ENCODE data around the gene GTF3C5. TPM values are rescaled to one million over a fixed set of nuclear protein-coding genes. Genes with fewer than 3 reads are reported as not detected.
A peak's percentile ranks its signal among the peaks of the same experiment; 100 is the strongest.

The GTF3C5 gene
- polyA plus RNA-seq, 1 of the 3 experiments (the other 2 are of a cell fraction): 57.3 TPM

- Histone ChIP-seq H3K27me3 (ENCODE audit: insufficient read depth) (peaks cover 35% of the 10 kb centered on the region; the same call in 1 of the 2 replicates), H3K36me3 (replicated peaks in 1 of 2; ENCODE audit: control insufficient read depth in 1 of 2, insufficient read depth in 2 of 2, low read length in 1 of 2) (no peaks in the 10 kb centered on the region), H3K4me3 (ENCODE audit: low read depth in 2 of 2, low read length in 1 of 2) (no peak overlapping the region), H4K20me1 (ENCODE audit: insufficient read depth) (no peaks in the 10 kb centered on the region), H3K9me2 (no peaks in the 10 kb centered on the region), H3K27ac (ENCODE audit: low read depth in 2 of 2, low read length in 1 of 2) (no peak overlapping the region), H3F3A (replicated peaks; ENCODE audit: insufficient read depth) (no peaks in the 10 kb centered on the region), H3K4me2 (no peak overlapping the region), H2AFZ (ENCODE audit: low read depth) (no peak overlapping the region), H3K9ac (no peak overlapping the region), H3K9me3 (no peaks in the 10 kb centered on the region), H3K4me1 (ENCODE audit: control insufficient read depth in 1 of 2, insufficient read depth in 2 of 2, low read depth in 1 of 2, low read length in 1 of 2) (no peaks in the 10 kb centered on the region; a peak in 1 of 4 replicates), H3K79me2 (ENCODE audit: insufficient read depth) (no peaks in the 10 kb centered on the region)
- POLR2A ChIA-PET: no interaction called here
- peak; percentile 9 for DNase-seq
- CTCF ChIA-PET: interaction anchor here (1.8 to 2.3 kb wide), 2 partner anchors 21 to 23 kb away, joined by 5 to 10 read pairs; partner anchors contain the start of gene GFI1B
- 60% methylated on average over 17 of the region's 18 CpGs for WGBS (ENCODE audit: low lambda C conversion rate)
- no peak for TF ChIP-seq RAD21 (IDR thresholded peaks at IDR 0.05; ENCODE audit: low read length)
- TF ChIP-seq, protein P1, sequence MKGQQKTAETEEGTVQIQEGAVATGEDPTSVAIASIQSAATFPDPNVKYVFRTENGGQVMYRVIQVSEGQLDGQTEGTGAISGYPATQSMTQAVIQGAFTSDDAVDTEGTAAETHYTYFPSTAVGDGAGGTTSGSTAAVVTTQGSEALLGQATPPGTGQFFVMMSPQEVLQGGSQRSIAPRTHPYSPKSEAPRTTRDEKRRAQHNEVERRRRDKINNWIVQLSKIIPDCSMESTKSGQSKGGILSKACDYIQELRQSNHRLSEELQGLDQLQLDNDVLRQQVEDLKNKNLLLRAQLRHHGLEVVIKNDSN (IDR thresholded peaks at IDR 0.05; ENCODE audit: borderline replicate concordance, low read depth): no peak
Observed at GRCh38 chr9:132998831-132999635, 31.8 kb upstream of the GTF3C5 start.

- Histone ChIP-seq H3K9me2 (no peaks in the 10 kb centered on the region), H3K4me2 (no peak overlapping the region), H3K27ac (ENCODE audit: low read depth in 2 of 2, low read length in 1 of 2) (no peak overlapping the region), H4K20me1 (ENCODE audit: insufficient read depth) (no peaks in the 10 kb centered on the region), H3K4me1 (ENCODE audit: control insufficient read depth in 1 of 2, insufficient read depth in 2 of 2, low read depth in 1 of 2, low read length in 1 of 2) (no peaks in the 10 kb centered on the region; a peak in 1 of 4 replicates), H3K4me3 (ENCODE audit: low read depth in 2 of 2, low read length in 1 of 2) (no peak overlapping the region), H3F3A (replicated peaks; ENCODE audit: insufficient read depth) (no peaks in the 10 kb centered on the region), H3K9me3 (no peaks in the 10 kb centered on the region), H3K79me2 (ENCODE audit: insufficient read depth) (no peaks in the 10 kb centered on the region), H3K9ac (no peak overlapping the region), H3K36me3 (replicated peaks in 1 of 2; ENCODE audit: control insufficient read depth in 1 of 2, insufficient read depth in 2 of 2, low read length in 1 of 2) (no peaks in the 10 kb centered on the region), H2AFZ (ENCODE audit: low read depth) (no peak overlapping the region), H3K27me3 (ENCODE audit: insufficient read depth) (peaks cover 28% of the 10 kb centered on the region; the same call in 1 of the 2 replicates)
- ChIA-PET POLR2A (interaction anchor here (0.6 kb wide), 1 partner anchor 700 kb away, joined by 3 read pairs; no protein-coding TSS in a partner anchor), CTCF (interaction anchor here (0.7 to 4.9 kb wide), 8 partner anchors 20 to 145 kb away, joined by 3 to 39 read pairs (median 4); partner anchors contain the start of gene GFI1B)
- 60% methylated on average over 11 of the region's 13 CpGs for WGBS (ENCODE audit: low lambda C conversion rate)
- no peak for DNase-seq
- TF ChIP-seq FOSL2 (IDR thresholded peaks at IDR 0.05; ENCODE audit: borderline replicate concordance, low read depth) (no peak), REST (IDR thresholded peaks at IDR 0.05; ENCODE audit: low read depth, low read length) (no peak), RCOR1 (IDR thresholded peaks at IDR 0.05; ENCODE audit: low read length) (no peak), ZBTB33 (IDR thresholded peaks at IDR 0.05; ENCODE audit: borderline replicate concordance, low read depth) (no peak), PBX3 (IDR thresholded peaks at IDR 0.05) (no peak), CTCF (IDR thresholded peaks at IDR 0.05) (no peak), TCF12 (IDR thresholded peaks at IDR 0.05) (no peak), NRF1 (IDR thresholded peaks at IDR 0.05; ENCODE audit: low read depth, low read length) (no peak), TEAD4 (IDR thresholded peaks at IDR 0.05; ENCODE audit: borderline replicate concordance, insufficient read depth) (no peak), EP300 (IDR thresholded peaks at IDR 0.05; ENCODE audit: borderline replicate concordance in 1 of 2, low read depth in 1 of 2, low read length in 1 of 2) (no peak), FOXJ3 (CRISPR knock-in tag; IDR thresholded peaks at IDR 0.05) (no peak)
Observed at GRCh38 chr9:133002147-133003070, 28.4 kb upstream of the GTF3C5 start.

All from SK-N-SH (cell line).